B cell (primary cell): ENCODE results near the gene LITAF. TPM values are rescaled to one million over a fixed set of nuclear protein-coding genes. Genes with fewer than 3 reads are reported as not detected.

Experiments used
- ATAC-seq: fragments of 200-7000 bp; cut with Tn5 transposase; one replicate; pipeline ENCODE4 v1.10.0; 2021; ENCODE audit warnings: low read depth, mild to moderate bottlenecking, moderate number of reproducible peaks, moderate library complexity
- CTCF ChIA-PET: fragments of 350-600 bp; sonication (Branson Sonifier 250); formaldehyde crosslinking; loops from one replicate; lab custom pipeline; 2021; ENCODE audit warnings: antibody characterized with exemption, inconsistent platforms; lab: Charles Lee
- POLR2A ChIA-PET: fragments of 350-600 bp; sonication (Branson Sonifier 250); formaldehyde crosslinking; loops from one replicate; lab custom pipeline; 2021; ENCODE audit warnings: antibody characterized with exemption; lab: Charles Lee
- DNase-seq: peaks from one replicate; pipeline ENCODE4 v3.0.0; 2013
- H2AFZ ChIP-seq: 2 replicates; pipeline ENCODE4 v1.6.1; 2012; ENCODE audit warnings: mild to moderate bottlenecking, low read depth, low read length; ENCODE audit not compliant: insufficient read depth, poor library complexity, severe bottlenecking
- H3K27ac ChIP-seq, 2 donors: 1 replicate in 1 of 2; 2 replicates in 1 of 2; pipeline ENCODE4 v1.5.1; 2012 to 2013; ENCODE audit warnings: low read length in 2 of 2, mild to moderate bottlenecking in 2 of 2, moderate library complexity in 1 of 2
- H3K27me3 ChIP-seq, 4 experiments: fragments of 200-600 bp in 1 of 4; sonication (generic) in 1 of 4; replicated peaks in 1 of 4; 1 replicate in 2 of 4; 2 replicates in 2 of 4; pipeline versions ENCODE4 v1.6.1 to v1.7.0; 2013 to 2016; ENCODE audit warnings: low read length in 3 of 4, mild to moderate bottlenecking in 2 of 4, mixed read lengths in 1 of 4, moderate library complexity in 1 of 4; ENCODE audit not compliant: insufficient read depth in 4 of 4, control insufficient read depth in 3 of 4; ENCODE audit errors: control extremely low read depth in 1 of 4
- H3K36me3 ChIP-seq, 2 experiments: replicated peaks in 1 of 2; 1 replicate in 1 of 2; 2 replicates in 1 of 2; pipeline versions ENCODE4 v1.6.1 to v1.7.1; 2013; ENCODE audit warnings: low read length in 1 of 2; ENCODE audit not compliant: insufficient read depth in 2 of 2, control insufficient read depth in 1 of 2; ENCODE audit errors: control extremely low read depth in 1 of 2, extremely low read depth in 1 of 2
- H3K4me1 ChIP-seq, 2 donors: fragments of 200-600 bp in 1 of 2; sonication (generic) in 1 of 2; 1 replicate in 1 of 2; 2 replicates in 1 of 2; pipeline versions ENCODE4 v1.5.1 to v1.6.1; 2013 to 2017; ENCODE audit warnings: low read length in 2 of 2; ENCODE audit not compliant: control insufficient read depth in 2 of 2, insufficient read depth in 2 of 2
- H3K4me2 ChIP-seq: replicated peaks from 2 replicates; pipeline ENCODE3; 2012; ENCODE audit warnings: mild to moderate bottlenecking, low read depth, low read length; ENCODE audit not compliant: poor library complexity, severe bottlenecking
- H3K4me3 ChIP-seq, 5 experiments: fragments of 200-600 bp in 1 of 5; sonication (generic) in 1 of 5; 1 replicate in 3 of 5; 2 replicates in 2 of 5; pipeline versions ENCODE4 v1.5.1 to v1.7.0; 2011 to 2016; ENCODE audit warnings: low read length in 4 of 5, mild to moderate bottlenecking in 4 of 5, low read depth in 2 of 5, control low read depth in 1 of 5, moderate library complexity in 1 of 5; ENCODE audit not compliant: insufficient read depth in 1 of 5; ENCODE audit errors: control extremely low read depth in 1 of 5, extremely low read depth in 1 of 5
- H3K79me2 ChIP-seq: fragments of 200-600 bp; sonication (generic); one replicate; pipeline ENCODE4 v1.6.0; 2016; ENCODE audit warnings: low read length; ENCODE audit not compliant: control insufficient read depth, insufficient read depth
- H3K9ac ChIP-seq: fragments of 200-600 bp; sonication (generic); 2 replicates; pipeline ENCODE4 v1.6.1; 2017; ENCODE audit warnings: mild to moderate bottlenecking, low read length, moderate library complexity
- H3K9me3 ChIP-seq, 3 donors: one replicate each; pipeline versions ENCODE4 v1.6.1 to v1.7.1; 2013; ENCODE audit warnings: low read length in 2 of 3; ENCODE audit not compliant: control insufficient read depth in 2 of 3, insufficient read depth in 1 of 3; ENCODE audit errors: control extremely low read depth in 1 of 3
- H4K20me1 ChIP-seq: 2 replicates; pipeline ENCODE4 v1.6.0; 2012; ENCODE audit warnings: mild to moderate bottlenecking, low read length; ENCODE audit not compliant: insufficient read depth, control insufficient read depth, poor library complexity, severe bottlenecking
- H3K27ac Mint-ChIP-seq: one replicate; pipeline ENCODE4 v1.8.0; 2021; ENCODE audit warnings: mixed read lengths
- H3K27me3 Mint-ChIP-seq: one replicate; pipeline ENCODE4 v1.8.0; 2021; ENCODE audit warnings: mixed read lengths
- H3K4me1 Mint-ChIP-seq: one replicate; pipeline ENCODE4 v1.8.0; 2021; ENCODE audit warnings: mixed read lengths
- H3K4me3 Mint-ChIP-seq: one replicate; pipeline ENCODE4 v1.8.0; 2021; ENCODE audit warnings: mixed read lengths
- H3K9me3 Mint-ChIP-seq: one replicate; pipeline ENCODE4 v1.8.0; 2022; ENCODE audit warnings: mixed read lengths; ENCODE audit not compliant: insufficient read depth
- EZH2 ChIP-seq: IDR thresholded peaks from 2 replicates; pipeline ENCODE4 v1.6.1; 2012; ENCODE audit warnings: borderline replicate concordance, low read depth, mild to moderate bottlenecking, moderate library complexity, low read length; ENCODE audit not compliant: insufficient read depth, poor library complexity, severe bottlenecking
- WGBS: methylation state at CpG from one replicate; pipeline ENCODE4 v1.1.5; 2013; ENCODE audit warnings: missing lambda C conversion rate; ENCODE audit not compliant: insufficient coverage; 5-methylcytosine and 5-hydroxymethylcytosine counted together
- intact Hi-C: fragments of 100-400 bp; cut with micrococcal nuclease; formaldehyde crosslinking; loops from one replicate; pipeline ENCODE4 v1.10.0; 2022
- polyA plus RNA-seq: library from polyadenylated mRNA; depleted of rRNA; stranded (reverse); fragments of >200 nt; gene quantifications from 2 replicates; pipeline ENCODE4 v1.2.3, GENCODE V29; 2012
- total RNA-seq, 2 donors: library from RNA; stranded (reverse); fragments of 120-200 nt in 1 of 2; gene quantifications; 1 replicate in 1 of 2; 2 replicates in 1 of 2; pipeline versions ENCODE4 v1.2.3 to v1.2.4, GENCODE V29; 2013 to 2022
- TF ChIP-seq, protein P1 (sequence below): fragments of 200-600 bp; IDR thresholded peaks from one replicate; pipeline ENCODE4 v1.8.0; 2022; ENCODE audit warnings: antibody characterized with exemption, mild to moderate bottlenecking

LITAF gene
- total and polyA plus RNA-seq, 2 donors (not counting 1 experiment from before 2014, with no cell fraction given), result 93.6 to 125 TPM

- ATAC-seq (no peak), DNase-seq (no peak)
- Mint-ChIP-seq H3K27ac (no peak overlapping the region), H3K4me1 (peaks cover 48% of the 10 kb centered on the region), H3K9me3 (no peaks in the 10 kb centered on the region), H3K27me3 (no peaks in the 10 kb centered on the region), H3K4me3 (no peak overlapping the region)
- no peak for TF ChIP-seq EZH2
- TF ChIP-seq, protein P1, sequence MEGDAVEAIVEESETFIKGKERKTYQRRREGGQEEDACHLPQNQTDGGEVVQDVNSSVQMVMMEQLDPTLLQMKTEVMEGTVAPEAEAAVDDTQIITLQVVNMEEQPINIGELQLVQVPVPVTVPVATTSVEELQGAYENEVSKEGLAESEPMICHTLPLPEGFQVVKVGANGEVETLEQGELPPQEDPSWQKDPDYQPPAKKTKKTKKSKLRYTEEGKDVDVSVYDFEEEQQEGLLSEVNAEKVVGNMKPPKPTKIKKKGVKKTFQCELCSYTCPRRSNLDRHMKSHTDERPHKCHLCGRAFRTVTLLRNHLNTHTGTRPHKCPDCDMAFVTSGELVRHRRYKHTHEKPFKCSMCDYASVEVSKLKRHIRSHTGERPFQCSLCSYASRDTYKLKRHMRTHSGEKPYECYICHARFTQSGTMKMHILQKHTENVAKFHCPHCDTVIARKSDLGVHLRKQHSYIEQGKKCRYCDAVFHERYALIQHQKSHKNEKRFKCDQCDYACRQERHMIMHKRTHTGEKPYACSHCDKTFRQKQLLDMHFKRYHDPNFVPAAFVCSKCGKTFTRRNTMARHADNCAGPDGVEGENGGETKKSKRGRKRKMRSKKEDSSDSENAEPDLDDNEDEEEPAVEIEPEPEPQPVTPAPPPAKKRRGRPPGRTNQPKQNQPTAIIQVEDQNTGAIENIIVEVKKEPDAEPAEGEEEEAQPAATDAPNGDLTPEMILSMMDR, result no peak
- POLR2A ChIA-PET, result interaction anchor here (0.6 kb wide), 1 partner anchor 227 kb away, joined by 3 read pairs; no protein-coding TSS in a partner anchor
- Histone ChIP-seq H3K27ac (no peak overlapping the region), H3K27me3 (no peaks in the 10 kb centered on the region), H3K4me1 (peaks cover 3 to 26% of the 10 kb centered on the region in 2 donors), H3K4me3 (no peak overlapping the region), H2AFZ (no peak overlapping the region), H3K9me3 (no peaks in the 10 kb centered on the region), H3K79me2 (peaks cover 96% of the 10 kb centered on the region), H4K20me1 (peaks cover 89% of the 10 kb centered on the region), H3K36me3 (peaks cover 0 to 32% of the 10 kb centered on the region in 2 experiments), H3K9ac (no peak overlapping the region), H3K4me2 (no peak overlapping the region)
- intact Hi-C loops, result no loop called here
- WGBS, result 100% methylated on average over 1 of the region's 10 CpGs
- CTCF ChIA-PET, result interaction anchor here (1.0 to 1.1 kb wide), 2 partner anchors 23 to 31 kb away, joined by 3 read pairs; no protein-coding TSS in a partner anchor
Observed at GRCh38 chr16:11562941-11563340, 23.8 kb downstream of the LITAF start.

DNA sequence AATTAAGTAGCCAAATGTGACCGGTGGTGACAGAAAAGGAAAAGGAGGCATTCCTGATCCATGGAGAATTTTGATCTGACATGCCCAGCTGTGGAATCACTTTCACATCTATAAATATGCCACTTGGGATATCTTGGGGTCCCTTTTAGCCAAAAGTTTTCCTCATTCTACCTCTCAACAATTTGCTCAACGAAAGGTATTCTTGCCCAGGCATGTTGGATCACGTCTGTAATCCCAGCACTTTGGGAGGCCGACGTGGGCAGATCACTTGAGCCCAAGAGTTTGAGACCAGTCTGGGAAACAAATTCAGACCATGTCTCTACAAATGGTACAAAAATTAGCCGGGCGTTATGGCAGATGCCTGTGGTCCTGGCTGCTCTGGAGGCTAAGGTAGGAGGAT is 24.3 kb downstream of the LITAF start:
- ATAC-seq (no peak), DNase-seq (no peak)
- CTCF ChIA-PET, result interaction anchor here (1.0 to 1.1 kb wide), 2 partner anchors 23 to 30 kb away, joined by 3 read pairs; no protein-coding TSS in a partner anchor
- no peak overlapping the region for H2AFZ ChIP-seq
- peaks cover 3 to 32% of the 10 kb centered on the region in 2 donors for H3K4me1 ChIP-seq
- 98% methylated on average over 7 of the region's 7 CpGs for WGBS
- peak overlapping the region in 1 of 2 donors; percentile 48 for H3K27ac ChIP-seq
- no peak overlapping the region for H3K9ac ChIP-seq
- peaks cover 96% of the 10 kb centered on the region for H3K79me2 ChIP-seq
- H3K4me2 ChIP-seq, result no peak overlapping the region
- intact Hi-C loops, result no loop called here
- TF ChIP-seq, protein P1, result no peak
- TF ChIP-seq EZH2, result no peak
- H3K36me3 ChIP-seq, result peaks cover 0 to 36% of the 10 kb centered on the region in 2 experiments
- no peaks in the 10 kb centered on the region for H3K27me3 Mint-ChIP-seq
- H3K9me3 ChIP-seq, result no peaks in the 10 kb centered on the region
- no peak overlapping the region for H3K4me3 ChIP-seq
- H3K27me3 ChIP-seq, result no peaks in the 10 kb centered on the region
- peaks cover 90% of the 10 kb centered on the region for H4K20me1 ChIP-seq
- H3K27ac Mint-ChIP-seq, result peak overlapping the region; percentile 67
- H3K4me1 Mint-ChIP-seq, result peaks cover 49% of the 10 kb centered on the region
- POLR2A ChIA-PET, result interaction anchor here (0.6 to 0.7 kb wide), 2 partner anchors 20 to 228 kb away, joined by 3 to 12 read pairs; no protein-coding TSS in a partner anchor
- H3K4me3 Mint-ChIP-seq, result no peak overlapping the region
- no peaks in the 10 kb centered on the region for H3K9me3 Mint-ChIP-seq
